Esophagus muscularis mucosa (tissue), 3 donors: Measurements from ENCODE around the gene SCG2.

Experiments
- CTCF ChIP-seq, 3 experiments: fragments of 200-600 bp in 2 of 3; fragments of 450-650 bp in 1 of 3; sonication (generic) in 2 of 3; IDR thresholded peaks; one replicate each; pipeline ENCODE4 v1.5.1; 2017 to 2019; ENCODE audit warnings: antibody characterized with exemption in 3 of 3, mild to moderate bottlenecking in 2 of 3, moderate library complexity in 1 of 3
- POLR2A ChIP-seq: fragments of 450-650 bp; IDR thresholded peaks from one replicate; pipeline ENCODE4 v1.6.1; 2017; ENCODE audit warnings: antibody characterized with exemption, moderate library complexity, mild to moderate bottlenecking, low read depth
- POLR2AphosphoS5 ChIP-seq, 2 donors: sonication (generic); formaldehyde crosslinking; IDR thresholded peaks; one replicate each; pipeline ENCODE4 v1.6.1; 2017; ENCODE audit warnings: antibody characterized with exemption in 2 of 2

- TF ChIP-seq POLR2AphosphoS5 (IDR thresholded peaks at IDR 0.05) = no peak
- TF ChIP-seq CTCF (IDR thresholded peaks at IDR 0.05) = no peak
- no peak for TF ChIP-seq POLR2A
Measured at GRCh38 chr2:223590964-223591363, 11.2 kb downstream of the SCG2 start.
